Activated CD4-positive, alpha-beta T cell treated with anti-CD3 and anti-CD28 coated beads for 36 hours (primary cell): Measurements from ENCODE around the gene BTF3L4. TPM values are rescaled to one million over a fixed set of nuclear protein-coding genes. Genes with fewer than 3 reads are reported as not detected.
"Not testable (repeated sequence)": the region's sequence is repeated elsewhere in the genome, so short reads cannot be mapped to it uniquely, and the experiment has no call there.

Experiments used
- ATAC-seq: fragments of 200-7000 bp; cut with Tn5 transposase; one replicate; pipeline ENCODE4 v1.10.0; 2021; ENCODE audit warnings: mild to moderate bottlenecking, moderate library complexity
- CTCF ChIA-PET: fragments of 350-600 bp; sonication (Branson Sonifier 250); formaldehyde crosslinking; loops from one replicate; lab custom pipeline; 2021; ENCODE audit warnings: antibody characterized with exemption; lab: Charles Lee
- POLR2A ChIA-PET: fragments of 350-600 bp; sonication (Branson Sonifier 250); formaldehyde crosslinking; loops from one replicate; lab custom pipeline; 2021; ENCODE audit warnings: antibody characterized with exemption, inconsistent platforms; lab: Charles Lee
- DNase-seq: peaks from one replicate; pipeline ENCODE4 v3.0.0-alpha.2; 2020
- H3K27ac Mint-ChIP-seq: one replicate; pipeline ENCODE4 v1.8.0; 2021; ENCODE audit warnings: mixed read lengths
- H3K27me3 Mint-ChIP-seq: one replicate; pipeline ENCODE4 v1.8.0; 2021; ENCODE audit warnings: mixed read lengths
- H3K36me3 Mint-ChIP-seq: one replicate; pipeline ENCODE4 v1.8.0; 2021; ENCODE audit warnings: low read depth, mixed read lengths
- H3K4me1 Mint-ChIP-seq: one replicate; pipeline ENCODE4 v1.8.0; 2021; ENCODE audit warnings: mixed read lengths
- H3K4me3 Mint-ChIP-seq: one replicate; pipeline ENCODE4 v1.8.0; 2021; ENCODE audit warnings: mild to moderate bottlenecking, moderate library complexity, mixed read lengths
- H3K9me3 Mint-ChIP-seq: one replicate; pipeline ENCODE4 v1.8.0; 2021; ENCODE audit warnings: low read depth, mixed read lengths
- intact Hi-C, 2 experiments: fragments of 100-400 bp; cut with DNase I in 1 of 2; cut with micrococcal nuclease in 1 of 2; formaldehyde crosslinking; loops; one replicate each; pipeline versions ENCODE4 v1.14.2 to v1.15.1; 2022 to 2024; cut with DNase I, micrococcal nuclease
- total RNA-seq, 2 experiments: library from RNA; stranded (reverse); gene quantifications; one replicate each; pipeline ENCODE4 v1.2.3, GENCODE V29; 2021

The BTF3L4 gene
- total RNA-seq, 2 experiments from 2014 or later: 33.8 to 37.8 TPM

GRCh38 chr1:52033190-52034049, 22.7 kb upstream of the BTF3L4 start, which contains the start of gene KTI12:
Gene KTI12 (minus strand): TSS chr1:52033810. CDS start chr1:52033761, 49 bp downstream.
- no peaks in the 10 kb centered on the region for H3K9me3 Mint-ChIP-seq
- no peaks in the 10 kb centered on the region for H3K27me3 Mint-ChIP-seq
- ChIA-PET POLR2A (interaction anchor here (0.6 to 0.9 kb wide), 3 partner anchors 29 to 335 kb away, joined by 3 to 4 read pairs (median 3); no protein-coding TSS in a partner anchor), CTCF (interaction anchor here (1.4 kb wide), 1 partner anchor 15 kb away, joined by 3 read pairs; no protein-coding TSS in a partner anchor)
- H3K4me3 Mint-ChIP-seq: peak within 1 kb of the TSS; percentile 91
- peak; percentile 93 for DNase-seq
- peaks cover 41% of the 10 kb centered on the region for H3K36me3 Mint-ChIP-seq
- peak; percentile 94 for ATAC-seq
- peaks cover 32% of the 10 kb centered on the region for H3K4me1 Mint-ChIP-seq
- intact Hi-C loops: loop anchor here (1.0 to 10.0 kb wide), 11 partner anchors 23 to 1294 kb away; partner anchors contain the start of genes BTF3L4 (in 2 of the 2), CC2D1B (in 1 of the 2), CZIB (in 1 of the 2) and LRP8 (in 1 of the 2)
- H3K27ac Mint-ChIP-seq: peak within 1 kb of the TSS; percentile 93

- ChIA-PET CTCF (interaction anchor here (1.4 kb wide), 1 partner anchor 15 kb away, joined by 3 read pairs; no protein-coding TSS in a partner anchor), POLR2A (interaction anchor here (0.9 kb wide), 1 partner anchor 28 kb away, joined by 3 read pairs; no protein-coding TSS in a partner anchor)
- DNase-seq (no peak), ATAC-seq (no peak)
- peak overlapping the region; percentile 93 for H3K27ac Mint-ChIP-seq
- H3K36me3 Mint-ChIP-seq: peaks cover 43% of the 10 kb centered on the region
- no peaks in the 10 kb centered on the region for H3K27me3 Mint-ChIP-seq
- H3K4me1 Mint-ChIP-seq: peaks cover 32% of the 10 kb centered on the region
- intact Hi-C loops: loop anchor here in 1 of 2 experiments (5.0 to 10.0 kb wide), 2 partner anchors 981 to 1293 kb away; partner anchors contain the start of gene LRP8
- H3K4me3 Mint-ChIP-seq: peak overlapping the region; percentile 91
- H3K9me3 Mint-ChIP-seq: no peaks in the 10 kb centered on the region
These were observed 22.1 kb upstream of the BTF3L4 start for GRCh38 chr1:52034050-52034384.

- Mint-ChIP-seq H3K4me3 (no peak overlapping the region), H3K27ac (no peak overlapping the region), H3K4me1 (peaks cover 7% of the 10 kb centered on the region), H3K9me3 (no peaks in the 10 kb centered on the region), H3K27me3 (no peaks in the 10 kb centered on the region), H3K36me3 (peaks cover 40% of the 10 kb centered on the region)
- no peak for ATAC-seq
- POLR2A ChIA-PET: no interaction called here
- CTCF ChIA-PET: no interaction called here
- DNase-seq: no peak
- intact Hi-C loops: loop anchor here in 1 of 2 experiments (5.0 to 10.0 kb wide), 2 partner anchors 50 to 977 kb away; no protein-coding TSS in a partner anchor
These were observed 18.7 kb upstream of the BTF3L4 start for GRCh38 chr1:52037402-52037814.

- Mint-ChIP-seq H3K27me3 (no peaks in the 10 kb centered on the region), H3K36me3 (peaks cover 35% of the 10 kb centered on the region), H3K4me1 (peaks cover 7% of the 10 kb centered on the region), H3K4me3 (no peak overlapping the region), H3K9me3 (no peaks in the 10 kb centered on the region), H3K27ac (no peak overlapping the region)
- ChIA-PET POLR2A (interaction anchor here (0.6 kb wide), 1 partner anchor 28 kb away, joined by 4 read pairs; no protein-coding TSS in a partner anchor), CTCF (no interaction called here)
- no peak for ATAC-seq
- intact Hi-C loops: loop anchor here in 1 of 2 experiments (5.0 to 10.0 kb wide), 2 partner anchors 49 to 977 kb away; no protein-coding TSS in a partner anchor
- no peak for DNase-seq
These were observed 18.2 kb upstream of the BTF3L4 start for GRCh38 chr1:52037909-52038308.

- Mint-ChIP-seq H3K36me3 (peaks cover 37% of the 10 kb centered on the region), H3K9me3 (no peaks in the 10 kb centered on the region), H3K4me3 (no peak overlapping the region), H3K27me3 (no peaks in the 10 kb centered on the region), H3K27ac (no peak overlapping the region), H3K4me1 (peaks cover 9% of the 10 kb centered on the region)
- DNase-seq: no peak
- ChIA-PET CTCF (interaction anchor here (0.6 to 1.0 kb wide), 3 partner anchors 16 to 157 kb away, joined by 3 to 4 read pairs (median 3); no protein-coding TSS in a partner anchor), POLR2A (no interaction called here)
- ATAC-seq: no peak
- intact Hi-C loops: no loop called here
These were observed 14.4 kb upstream of the BTF3L4 start for GRCh38 chr1:52041551-52042185.

GRCh38 chr1:52045236-52045635, 10.9 kb upstream of the BTF3L4 start:
- ChIA-PET POLR2A (no interaction called here), CTCF (interaction anchor here (0.5 kb wide), 1 partner anchor 250 kb away, joined by 3 read pairs; no protein-coding TSS in a partner anchor)
- Mint-ChIP-seq H3K4me1 (peaks cover 14% of the 10 kb centered on the region), H3K36me3 (peaks cover 27% of the 10 kb centered on the region), H3K4me3 (no peak overlapping the region), H3K27me3 (no peaks in the 10 kb centered on the region), H3K27ac (no peak overlapping the region), H3K9me3 (no peaks in the 10 kb centered on the region)
- ATAC-seq (no peak), DNase-seq (no peak)
- intact Hi-C loops: no loop called here

- DNase-seq, ATAC-seq, H3K9me3 Mint-ChIP-seq, POLR2A ChIA-PET, H3K27me3 Mint-ChIP-seq, H3K4me3 Mint-ChIP-seq, intact Hi-C loops, H3K27ac Mint-ChIP-seq: not testable (repeated sequence)
- CTCF ChIA-PET: interaction anchor here (0.5 kb wide), 1 partner anchor 249 kb away, joined by 3 read pairs; no protein-coding TSS in a partner anchor
- H3K4me1 Mint-ChIP-seq: peaks cover 19% of the 10 kb centered on the region
- peaks cover 29% of the 10 kb centered on the region for H3K36me3 Mint-ChIP-seq
These were observed 10.4 kb upstream of the BTF3L4 start for GRCh38 chr1:52045666-52046195.

- POLR2A ChIA-PET, intact Hi-C loops, H3K27ac Mint-ChIP-seq, H3K9me3 Mint-ChIP-seq, ATAC-seq, H3K27me3 Mint-ChIP-seq, H3K4me3 Mint-ChIP-seq, DNase-seq: not testable (repeated sequence)
- Mint-ChIP-seq H3K4me1 (peaks cover 33% of the 10 kb centered on the region), H3K36me3 (peaks cover 30% of the 10 kb centered on the region)
- CTCF ChIA-PET: interaction anchor here (1.0 kb wide), 2 partner anchors 10 to 16 kb away, joined by 3 to 5 read pairs; partner anchors contain the start of gene KTI12
These were observed 6.8 kb upstream of the BTF3L4 start for GRCh38 chr1:52049337-52049736.

GRCh38 chr1:52053862-52054261, 2.2 kb upstream of the BTF3L4 start:
- H3K4me1 Mint-ChIP-seq: peaks cover 39% of the 10 kb centered on the region
- H3K36me3 Mint-ChIP-seq: peaks cover 29% of the 10 kb centered on the region
- intact Hi-C loops: loop anchor here (2.0 to 10.0 kb wide), 3 partner anchors 351 to 1785 kb away; partner anchors contain the start of genes NDC1 (in 1 of the 2), ORC1 (in 1 of the 2) and PRPF38A (in 1 of the 2)
- ChIA-PET CTCF (interaction anchor here (0.6 kb wide), 1 partner anchor 446 kb away, joined by 3 read pairs; no protein-coding TSS in a partner anchor), POLR2A (no interaction called here)
- H3K9me3 Mint-ChIP-seq: no peaks in the 10 kb centered on the region
- peak overlapping the region; percentile 91 for H3K4me3 Mint-ChIP-seq
- no peak for DNase-seq
- peak overlapping the region; percentile 61 for H3K27ac Mint-ChIP-seq
- H3K27me3 Mint-ChIP-seq: no peaks in the 10 kb centered on the region
- ATAC-seq: no peak

- Mint-ChIP-seq H3K4me3 (peak overlapping the region; percentile 91), H3K4me1 (peaks cover 44% of the 10 kb centered on the region), H3K36me3 (peaks cover 33% of the 10 kb centered on the region), H3K9me3 (no peaks in the 10 kb centered on the region), H3K27me3 (no peaks in the 10 kb centered on the region), H3K27ac (peak overlapping the region; percentile 99)
- no peak for ATAC-seq
- intact Hi-C loops: loop anchor here (1.0 to 10.0 kb wide), 9 partner anchors 176 to 1784 kb away; partner anchors contain the start of genes CPT2 (in 1 of the 2), ECHDC2 (in 1 of the 2), NDC1 (in 1 of the 2) and NRDC (in 1 of the 2)
- no peak for DNase-seq
- ChIA-PET POLR2A (interaction anchor here (0.6 to 1.8 kb wide), 4 partner anchors 30 to 349 kb away, joined by 3 to 8 read pairs (median 5); partner anchors contain the start of gene CC2D1B), CTCF (interaction anchor here (0.6 kb wide), 1 partner anchor 446 kb away, joined by 3 read pairs; no protein-coding TSS in a partner anchor)
These were observed 1.5 kb upstream of the BTF3L4 start for GRCh38 chr1:52054496-52055065.
